Fibroblast of lung (primary cell): ENCODE results near the gene BCLAF3. TPM values are rescaled to one million over a fixed set of nuclear protein-coding genes. Genes with fewer than 3 reads are reported as not detected.

Experiments
- DNase-seq, 2 donors: peaks; one replicate each; pipeline versions ENCODE4 v3.0.0 to v3.0.0-alpha.2; 2010; ENCODE audit warnings: low read depth in 2 of 2
- H2AFZ ChIP-seq: 2 replicates; pipeline ENCODE4 v1.5.1; 2012; ENCODE audit warnings: low read length, control low read depth, inconsistent platforms
- H3K27ac ChIP-seq: 2 replicates; pipeline ENCODE4 v1.5.1; 2011; ENCODE audit warnings: low read length, control low read depth; ENCODE audit not compliant: insufficient read depth
- H3K27me3 ChIP-seq: 2 replicates; pipeline ENCODE4 v1.5.1; 2011; ENCODE audit warnings: mild to moderate bottlenecking, low read length; ENCODE audit not compliant: control insufficient read depth, insufficient read depth
- H3K36me3 ChIP-seq: 2 replicates; pipeline ENCODE4 v1.5.1; 2011; ENCODE audit warnings: low read length; ENCODE audit not compliant: control insufficient read depth, insufficient read depth
- H3K4me1 ChIP-seq: 2 replicates; pipeline ENCODE4 v1.5.1; 2011; ENCODE audit warnings: low read length; ENCODE audit not compliant: control insufficient read depth, insufficient read depth; ENCODE audit errors: extremely low read depth
- H3K4me2 ChIP-seq: 2 replicates; pipeline ENCODE4 v1.5.1; 2011; ENCODE audit warnings: low read length, control low read depth; ENCODE audit not compliant: insufficient read depth; ENCODE audit errors: extremely low read depth
- H3K4me3 ChIP-seq, 4 experiments: fragments of 200-600 bp in 1 of 4; sonication (generic) in 1 of 4; replicated peaks in 1 of 4; 2 replicates each; pipeline ENCODE4 v1.5.1; 2011 to 2016; ENCODE audit warnings: low read length in 4 of 4, low read depth in 3 of 4, mild to moderate bottlenecking in 3 of 4, control low read depth in 2 of 4, inconsistent platforms in 1 of 4, mixed read lengths in 1 of 4; ENCODE audit not compliant: insufficient read depth in 1 of 4; ENCODE audit errors: control extremely low read depth in 1 of 4
- H3K79me2 ChIP-seq: 2 replicates; pipeline ENCODE4 v1.5.1; 2012; ENCODE audit warnings: mild to moderate bottlenecking, low read length, inconsistent platforms; ENCODE audit not compliant: control insufficient read depth, insufficient read depth
- H3K9ac ChIP-seq: 2 replicates; pipeline ENCODE4 v1.5.1; 2011; ENCODE audit warnings: mild to moderate bottlenecking, low read length, control low read depth; ENCODE audit not compliant: insufficient read depth
- H3K9me3 ChIP-seq: 2 replicates; pipeline ENCODE4 v1.5.1; 2012; ENCODE audit warnings: low read depth, low read length; ENCODE audit not compliant: control insufficient read depth, insufficient read depth
- H4K20me1 ChIP-seq: 2 replicates; pipeline ENCODE4 v1.5.1; 2011; ENCODE audit warnings: low read length; ENCODE audit not compliant: control insufficient read depth, insufficient read depth; ENCODE audit errors: extremely low read depth
- EZH2 ChIP-seq: IDR thresholded peaks from 2 replicates; pipeline ENCODE4 v1.5.1; 2012; ENCODE audit warnings: low read length, control low read depth, mild to moderate bottlenecking; ENCODE audit errors: missing control alignments
- polyA plus RNA-seq, 2 donors: library from polyadenylated mRNA; depleted of rRNA in 1 of 2; stranded (reverse) in 1 of 2; unstranded in 1 of 2; fragments of >200 nt; gene quantifications; 2 replicates each; pipeline ENCODE4 v1.2.1, GENCODE V29; 2011 to 2012; ENCODE audit warnings: missing spikeins in 1 of 2
- total RNA-seq: library from RNA; depleted of rRNA; stranded (reverse); fragments of >200 nt; gene quantifications from 2 replicates; pipeline ENCODE4 v1.2.1, GENCODE V29; 2014
- TF ChIP-seq, protein P1 (sequence below), 2 donors: IDR thresholded peaks in 1 of 2; conservative IDR thresholded peaks in 1 of 2; 1 replicate in 1 of 2; 2 replicates in 1 of 2; pipeline ENCODE4 v1.5.1; 2011 to 2012; ENCODE audit warnings: low read length in 2 of 2, control low read depth in 1 of 2, inconsistent platforms in 1 of 2, low read depth in 1 of 2, mild to moderate bottlenecking in 1 of 2

The BCLAF3 gene
- total and polyA plus RNA-seq, 2 donors (not counting 1 experiment from before 2014, with no cell fraction given): 2.9 to 10.7 TPM

DNA sequence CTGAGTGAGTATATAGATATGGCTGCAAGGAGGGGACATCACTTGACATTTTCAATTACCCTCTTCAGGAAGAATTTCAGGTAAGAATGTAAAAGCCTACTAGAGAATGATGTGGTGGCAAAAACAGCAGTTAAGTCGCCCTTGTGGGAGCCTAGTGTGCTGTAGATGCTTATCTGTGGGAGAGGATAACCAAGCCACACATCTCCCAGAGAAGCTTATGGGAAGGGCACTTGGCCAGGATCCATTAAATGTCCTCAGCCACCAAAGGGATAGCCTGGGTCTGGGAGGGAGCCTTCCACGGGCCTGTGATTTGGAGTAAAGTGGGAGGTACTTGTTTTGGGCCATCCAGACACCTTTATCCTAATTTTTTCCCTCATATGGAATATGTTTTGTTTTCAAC, 41.3 kb upstream of the BCLAF3 start:
- H2AFZ ChIP-seq: no peak overlapping the region
- no peak for DNase-seq
- no peaks in the 10 kb centered on the region for H3K4me1 ChIP-seq
- H3K36me3 ChIP-seq: no peaks in the 10 kb centered on the region
- H4K20me1 ChIP-seq: no peaks in the 10 kb centered on the region
- no peak overlapping the region for H3K9ac ChIP-seq
- no peak overlapping the region for H3K4me3 ChIP-seq
- H3K27me3 ChIP-seq: no peaks in the 10 kb centered on the region
- H3K9me3 ChIP-seq: no peaks in the 10 kb centered on the region
- no peaks in the 10 kb centered on the region for H3K79me2 ChIP-seq
- TF ChIP-seq, protein P1, sequence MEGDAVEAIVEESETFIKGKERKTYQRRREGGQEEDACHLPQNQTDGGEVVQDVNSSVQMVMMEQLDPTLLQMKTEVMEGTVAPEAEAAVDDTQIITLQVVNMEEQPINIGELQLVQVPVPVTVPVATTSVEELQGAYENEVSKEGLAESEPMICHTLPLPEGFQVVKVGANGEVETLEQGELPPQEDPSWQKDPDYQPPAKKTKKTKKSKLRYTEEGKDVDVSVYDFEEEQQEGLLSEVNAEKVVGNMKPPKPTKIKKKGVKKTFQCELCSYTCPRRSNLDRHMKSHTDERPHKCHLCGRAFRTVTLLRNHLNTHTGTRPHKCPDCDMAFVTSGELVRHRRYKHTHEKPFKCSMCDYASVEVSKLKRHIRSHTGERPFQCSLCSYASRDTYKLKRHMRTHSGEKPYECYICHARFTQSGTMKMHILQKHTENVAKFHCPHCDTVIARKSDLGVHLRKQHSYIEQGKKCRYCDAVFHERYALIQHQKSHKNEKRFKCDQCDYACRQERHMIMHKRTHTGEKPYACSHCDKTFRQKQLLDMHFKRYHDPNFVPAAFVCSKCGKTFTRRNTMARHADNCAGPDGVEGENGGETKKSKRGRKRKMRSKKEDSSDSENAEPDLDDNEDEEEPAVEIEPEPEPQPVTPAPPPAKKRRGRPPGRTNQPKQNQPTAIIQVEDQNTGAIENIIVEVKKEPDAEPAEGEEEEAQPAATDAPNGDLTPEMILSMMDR (conservative IDR thresholded peaks at IDR 0.05 in 1 of 2, IDR thresholded peaks at IDR 0.05 in 1 of 2; ENCODE audit: low read depth in 1 of 2, low read length in 2 of 2): no peak
- TF ChIP-seq EZH2: no peak
- H3K27ac ChIP-seq: no peak overlapping the region
- H3K4me2 ChIP-seq: no peak overlapping the region

DNA sequence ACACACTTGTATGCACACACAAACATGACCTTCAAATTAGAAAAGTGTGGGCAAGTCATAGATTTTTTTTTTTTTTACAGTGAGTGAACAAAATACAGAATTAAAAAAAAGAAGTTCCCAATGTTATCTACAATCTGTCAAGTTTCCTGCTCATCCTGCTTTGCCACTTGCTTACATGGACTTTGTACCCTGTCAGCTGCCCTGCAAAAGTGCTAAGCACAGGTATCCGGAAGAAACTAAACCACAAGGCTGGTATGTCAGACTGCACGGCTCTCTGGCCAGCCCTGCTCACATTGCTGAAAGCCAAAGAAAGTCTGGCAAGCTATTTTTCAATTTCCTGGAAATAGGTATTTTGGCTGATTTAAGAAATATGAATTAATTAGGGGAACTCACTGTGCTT, 38.9 kb upstream of the BCLAF3 start:
- TF ChIP-seq, protein P1 (conservative IDR thresholded peaks at IDR 0.05 in 1 of 2, IDR thresholded peaks at IDR 0.05 in 1 of 2; ENCODE audit: low read depth in 1 of 2, low read length in 2 of 2): no peak
- TF ChIP-seq EZH2: no peak
- Histone ChIP-seq H3K4me3 (no peak overlapping the region), H4K20me1 (no peaks in the 10 kb centered on the region), H3K36me3 (no peaks in the 10 kb centered on the region), H3K79me2 (no peaks in the 10 kb centered on the region), H3K27ac (no peak overlapping the region), H3K9ac (no peak overlapping the region), H3K9me3 (no peaks in the 10 kb centered on the region), H2AFZ (no peak overlapping the region), H3K4me1 (no peaks in the 10 kb centered on the region), H3K27me3 (no peaks in the 10 kb centered on the region), H3K4me2 (no peak overlapping the region)
- no peak for DNase-seq

DNA sequence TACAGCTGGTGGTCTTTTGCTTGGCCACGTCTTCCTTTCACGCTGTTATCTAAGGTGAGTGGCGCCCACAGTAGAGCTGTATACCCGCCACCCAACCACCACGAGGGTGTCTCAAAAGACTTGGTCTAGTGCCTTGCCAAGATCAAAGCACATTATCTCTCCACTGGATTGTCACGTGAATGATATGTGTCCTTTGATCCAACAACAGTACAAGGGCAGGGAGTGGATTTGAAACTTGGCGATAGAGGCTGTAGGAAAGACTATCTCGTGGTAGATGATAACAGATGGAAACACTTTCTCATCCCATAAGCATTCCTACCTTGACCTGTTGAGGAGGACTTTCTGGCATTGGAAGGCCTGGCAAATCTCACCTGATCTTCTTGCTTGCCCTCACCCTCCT, 37.7 kb upstream of the BCLAF3 start:
- Histone ChIP-seq H4K20me1 (no peaks in the 10 kb centered on the region), H3K4me3 (no peak overlapping the region), H3K4me2 (no peak overlapping the region), H3K9me3 (no peaks in the 10 kb centered on the region), H3K27me3 (no peaks in the 10 kb centered on the region), H3K36me3 (no peaks in the 10 kb centered on the region), H3K79me2 (no peaks in the 10 kb centered on the region), H3K27ac (no peak overlapping the region), H3K9ac (no peak overlapping the region), H3K4me1 (no peaks in the 10 kb centered on the region), H2AFZ (no peak overlapping the region)
- TF ChIP-seq EZH2: no peak
- TF ChIP-seq, protein P1 (conservative IDR thresholded peaks at IDR 0.05 in 1 of 2, IDR thresholded peaks at IDR 0.05 in 1 of 2; ENCODE audit: low read depth in 1 of 2, low read length in 2 of 2): no peak
- DNase-seq: no peak
